NB4 (cell line): ENCODE results near the gene CIAO2B.

ENCODE experiments used
- DNase-seq: peaks from one replicate; pipeline ENCODE4 v3.0.0; 2010; ENCODE audit warnings: low read depth
- H3K4me3 ChIP-seq: one replicate; pipeline ENCODE4 v1.5.1; 2011; ENCODE audit warnings: mild to moderate bottlenecking, low read depth, low read length, moderate library complexity
- CTCF ChIP-seq: IDR thresholded peaks from one replicate; pipeline ENCODE4 v1.5.1; 2012; ENCODE audit warnings: low read depth, low read length
- MAX ChIP-seq: IDR thresholded peaks from 2 replicates; pipeline ENCODE4 v1.6.1; 2011; ENCODE audit warnings: low read depth, low read length
- MYC ChIP-seq: IDR thresholded peaks from 2 replicates; pipeline ENCODE4 v1.6.1; 2011; ENCODE audit warnings: low read depth, low read length
- POLR2A ChIP-seq: IDR thresholded peaks from 2 replicates; pipeline ENCODE4 v1.6.1; 2011; ENCODE audit warnings: mild to moderate bottlenecking; ENCODE audit not compliant: insufficient read length; ENCODE audit errors: extremely low read depth

The CIAO2B gene

DNA sequence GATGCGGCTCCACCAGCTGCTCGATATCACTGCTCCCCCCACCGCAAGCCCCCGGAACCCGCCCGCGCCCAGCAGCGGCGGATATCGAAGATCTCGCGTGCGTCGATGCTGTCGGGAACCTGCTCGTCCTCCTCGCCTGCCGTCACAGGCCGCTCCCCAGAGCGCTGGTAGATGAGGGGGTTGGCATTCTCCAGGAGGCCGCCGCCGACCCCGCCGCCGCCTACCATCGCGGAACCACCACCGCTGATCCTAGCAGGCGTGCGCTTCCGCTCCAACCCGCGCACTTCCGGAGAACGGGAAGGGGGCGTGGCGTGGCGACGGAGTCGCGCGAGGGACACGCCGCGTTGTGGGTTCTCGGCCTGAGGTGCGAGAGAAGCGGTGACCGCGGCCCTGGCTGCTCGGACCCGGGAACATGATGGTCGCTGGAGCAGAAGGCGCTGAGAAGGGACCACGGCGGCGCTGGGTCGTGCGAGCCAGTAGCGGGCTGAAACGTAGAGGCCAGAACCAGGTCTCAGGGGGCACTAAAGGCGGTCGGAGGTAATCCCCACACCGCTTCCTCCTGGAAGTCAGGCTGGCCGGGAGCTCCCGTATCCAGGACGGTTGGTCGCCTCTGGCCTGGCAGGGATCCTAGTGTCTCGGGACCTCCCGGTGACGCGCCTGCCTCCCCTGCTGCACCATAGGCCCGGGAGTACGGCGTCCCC is at the start of gene CIAO2B:
Gene CIAO2B, minus strand, starts transcription at position 265 of the 701 bp plus-strand sequence. Its CDS starts 38 bp downstream, at position 227.
- peak; percentile 91 for DNase-seq
- H3K4me3 ChIP-seq = peak within 1 kb of the TSS; percentile 84
- TF ChIP-seq POLR2A = peak; percentile 82
- TF ChIP-seq MYC = peak; percentile 24; the same call in 1 of the 2 replicates
- TF ChIP-seq CTCF = no peak
- peak; percentile 65 for TF ChIP-seq MAX

- no peak overlapping the region for H3K4me3 ChIP-seq
- TF ChIP-seq CTCF = no peak
- no peak for TF ChIP-seq MYC
- no peak for TF ChIP-seq MAX
- TF ChIP-seq POLR2A = no peak
- DNase-seq = no peak
These were observed 48.8 kb upstream of the CIAO2B start for GRCh38 chr16:66983033-66983432.

DNA sequence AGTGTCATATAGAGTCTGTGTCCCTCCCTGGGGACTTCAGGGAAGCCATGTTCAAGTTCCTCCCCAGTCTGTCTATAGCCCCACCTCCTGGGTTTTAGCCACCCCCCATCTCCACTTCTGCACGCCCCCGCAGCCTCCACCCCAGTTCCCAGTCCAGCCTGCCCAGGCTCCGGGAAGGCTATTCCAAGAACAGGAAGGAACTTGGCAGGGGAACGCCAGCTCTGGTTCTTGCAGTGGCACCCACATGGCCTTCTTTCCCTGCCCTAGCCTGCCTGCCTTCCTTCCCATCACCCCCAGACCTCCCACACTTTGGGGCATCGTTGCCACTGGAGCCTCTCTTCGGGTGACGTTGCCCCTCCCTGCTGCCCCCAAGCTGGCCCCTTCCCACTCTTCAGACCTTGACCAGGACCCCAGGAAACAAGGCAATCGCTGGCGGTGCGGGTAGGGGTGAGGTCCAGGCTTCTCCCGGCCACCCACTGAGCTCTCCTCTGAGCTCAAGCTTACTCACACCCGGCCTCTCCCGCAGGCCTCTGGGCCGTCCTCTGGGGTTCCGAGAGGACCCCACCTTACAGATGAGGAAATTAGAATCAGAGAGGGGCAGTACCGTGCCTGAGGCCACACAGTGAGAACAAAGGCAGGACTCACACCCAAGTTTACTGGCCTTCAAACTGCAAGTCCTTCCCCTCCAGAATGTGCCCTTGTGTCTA is 45.0 kb upstream of the CIAO2B start:
- no peak for TF ChIP-seq POLR2A
- no peak for TF ChIP-seq MAX
- TF ChIP-seq MYC = no peak
- TF ChIP-seq CTCF = no peak
- peak; percentile 37 for DNase-seq
- H3K4me3 ChIP-seq = no peak overlapping the region

- no peak overlapping the region for H3K4me3 ChIP-seq
- peak; percentile 87 for DNase-seq
- TF ChIP-seq MYC = no peak
- TF ChIP-seq MAX = 0 out of 2 replicates have a peak, but pooled peaks have one; percentile 10
- no peak for TF ChIP-seq POLR2A
- peak; percentile 93 for TF ChIP-seq CTCF
These were observed 43.3 kb upstream of the CIAO2B start for GRCh38 chr16:66977341-66978113.

DNA sequence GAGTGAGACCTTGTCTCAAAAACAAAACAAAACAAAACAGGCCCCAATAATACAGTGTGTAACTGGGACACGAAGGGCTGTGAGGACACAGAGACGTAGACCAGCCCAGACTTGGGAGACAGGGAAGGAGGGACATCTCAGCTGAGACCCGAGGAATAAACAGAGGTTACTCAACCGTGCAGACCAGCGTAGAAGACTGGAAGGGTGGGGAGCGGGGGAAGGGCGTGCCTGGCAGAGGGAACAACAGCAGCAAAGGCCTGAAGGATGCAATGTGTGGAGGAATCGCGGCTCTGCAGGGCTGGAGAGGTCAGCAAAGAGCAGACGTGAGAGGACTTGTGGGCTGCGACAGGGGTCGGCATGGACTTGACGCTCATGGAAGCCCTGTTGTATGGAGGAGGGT is 42.5 kb upstream of the CIAO2B start:
- no peak for DNase-seq
- TF ChIP-seq MYC = no peak
- TF ChIP-seq POLR2A = no peak
- TF ChIP-seq CTCF = no peak
- no peak for TF ChIP-seq MAX
- no peak overlapping the region for H3K4me3 ChIP-seq
